HT1080 (cell line): Measurements from ENCODE around the gene ATP6V0B. TPM values are rescaled to one million over a fixed set of nuclear protein-coding genes. Genes with fewer than 3 reads are reported as not detected.

Experiments used
- DNase-seq: peaks from one replicate; pipeline ENCODE4 v3.0.0-alpha.2; 2015; ENCODE audit warnings: low read depth
- polyA plus RNA-seq, 2 experiments: library from polyadenylated mRNA; depleted of rRNA; stranded (reverse); fragments of >200 nt; gene quantifications; 2 replicates each; pipeline ENCODE4 v1.2.3, GENCODE V29; 2015
- total RNA-seq: library from RNA; depleted of rRNA; stranded (reverse); fragments of >200 nt; shearing (Covaris generic); gene quantifications from 2 replicates; pipeline ENCODE4 v1.2.3, GENCODE V29; 2014; rRNA removed

Gene ATP6V0B
- 176 and 229 TPM in 2 replicates for total RNA-seq
- 138 and 168 TPM in 2 replicates for polyA plus RNA-seq (2015; cell fraction: cytosol; rRNA removed)
- 83.7 and 107 TPM in 2 replicates for polyA plus RNA-seq (2015; cell fraction: nucleus; rRNA removed)

GRCh38 chr1:43974443-43975248 lies at the start of gene ATP6V0B:
Gene ATP6V0B (plus strand): TSS chr1:43974960. CDS start chr1:43975041, 81 bp downstream.
- DNase-seq = peak; percentile 91

GRCh38 chr1:43925846-43926245 lies 48.9 kb upstream of the ATP6V0B start:
- DNase-seq = no peak

GRCh38 chr1:43930168-43930948 lies 44.4 kb upstream of the ATP6V0B start:
- no peak for DNase-seq

- DNase-seq = no peak
Measured at GRCh38 chr1:43930949-43931275, 43.8 kb upstream of the ATP6V0B start.

GRCh38 chr1:43931711-43932660 lies 42.8 kb upstream of the ATP6V0B start:
- no peak for DNase-seq

GRCh38 chr1:43932786-43933385 lies 41.9 kb upstream of the ATP6V0B start:
- DNase-seq = peak; percentile 57

- DNase-seq = no peak
Measured at GRCh38 chr1:43933386-43934100, 41.2 kb upstream of the ATP6V0B start, which contains the start of gene ARTN. Gene ARTN (plus strand): TSS chr1:43933801. CDS start chr1:43935657, 1,856 bp downstream.

GRCh38 chr1:43934101-43934985 lies 40.4 kb upstream of the ATP6V0B start:
- peak; percentile 75 for DNase-seq

GRCh38 chr1:43934986-43935324 lies 39.8 kb upstream of the ATP6V0B start:
- no peak for DNase-seq

- no peak for DNase-seq
Measured at GRCh38 chr1:43935711-43936427, 38.9 kb upstream of the ATP6V0B start.

GRCh38 chr1:43936431-43937151 lies 38.2 kb upstream of the ATP6V0B start:
- DNase-seq = no peak

- DNase-seq = no peak
Measured at GRCh38 chr1:43937179-43937865, 37.4 kb upstream of the ATP6V0B start.

GRCh38 chr1:43938383-43938782 lies 36.4 kb upstream of the ATP6V0B start:
- DNase-seq = no peak

GRCh38 chr1:43938892-43939587 lies 35.7 kb upstream of the ATP6V0B start:
- DNase-seq = no peak

- no peak for DNase-seq
Measured at GRCh38 chr1:43942411-43942810, 32.3 kb upstream of the ATP6V0B start.

GRCh38 chr1:43944860-43945259 lies 29.9 kb upstream of the ATP6V0B start:
- no peak for DNase-seq
